Left lobe of liver (tissue), 2 donors: ENCODE results near the gene KCMF1. TPM values are rescaled to one million over a fixed set of nuclear protein-coding genes. Genes with fewer than 3 reads are reported as not detected.

Experiments used
- ATAC-seq: fragments of 200-7000 bp; cut with Tn5 transposase; one replicate; pipeline ENCODE4 v1.9.1; 2020; ENCODE audit warnings: mild to moderate bottlenecking, moderate library complexity
- DNase-seq: peaks from one replicate; pipeline ENCODE4 v3.0.0-alpha.2; 2020; ENCODE audit warnings: low spot score
- total RNA-seq: library from RNA; stranded (reverse); gene quantifications from one replicate; pipeline ENCODE4 v1.2.1, GENCODE V29; 2021
- donor health status: DM: no; HTN: no; CAD: no; lungs with moderate emphysema.
- donor health status: DM: no; HTN: yes; CAD: no.

Gene KCMF1
- total RNA-seq, 1 donor from 2014 or later = 39.1 TPM

- DNase-seq = no peak
- no peak for ATAC-seq
Measured at GRCh38 chr2:84956334-84957297, 14.3 kb upstream of the KCMF1 start.

- ATAC-seq (no peak), DNase-seq (no peak)
Measured at GRCh38 chr2:84957771-84958134, 13.2 kb upstream of the KCMF1 start.

GRCh38 chr2:84958135-84959059, 12.6 kb upstream of the KCMF1 start:
- DNase-seq (no peak), ATAC-seq (peak; percentile 29)

- DNase-seq (no peak), ATAC-seq (no peak)
Measured at GRCh38 chr2:84959095-84959565, 11.8 kb upstream of the KCMF1 start.

- ATAC-seq (no peak), DNase-seq (no peak)
Measured at GRCh38 chr2:84959566-84960506, 11.1 kb upstream of the KCMF1 start.

GRCh38 chr2:84962917-84963316, 8.0 kb upstream of the KCMF1 start:
- no peak for DNase-seq
- no peak for ATAC-seq

- no peak for DNase-seq
Measured at GRCh38 chr2:84963323-84963691, 7.7 kb upstream of the KCMF1 start.

GRCh38 chr2:84963692-84964405, 7.1 kb upstream of the KCMF1 start:
- ATAC-seq (peak; percentile 94), DNase-seq (peak; percentile 71)

More at GRCh38 chr2:84963323-84963691, 7.7 kb upstream of the KCMF1 start:
- no peak for ATAC-seq

GRCh38 chr2:84964406-84965191, 6.4 kb upstream of the KCMF1 start:
- DNase-seq (no peak), ATAC-seq (peak; percentile 29)

GRCh38 chr2:84965192-84965516, 5.8 kb upstream of the KCMF1 start:
- DNase-seq (no peak), ATAC-seq (no peak)

- no peak for DNase-seq
- no peak for ATAC-seq
Measured at GRCh38 chr2:84965827-84966226, 5.1 kb upstream of the KCMF1 start.

GRCh38 chr2:84966731-84967130, 4.2 kb upstream of the KCMF1 start:
- no peak for ATAC-seq

GRCh38 chr2:84969511-84970209, 1.3 kb upstream of the KCMF1 start:
- ATAC-seq (no peak), DNase-seq (no peak)

More at GRCh38 chr2:84966731-84967130, 4.2 kb upstream of the KCMF1 start:
- no peak for DNase-seq

- peak; percentile 66 for ATAC-seq
- peak; percentile 74 for DNase-seq
Measured at GRCh38 chr2:84970210-84970867, 622 bp upstream of the KCMF1 start.

- peak; percentile 71 for DNase-seq
- ATAC-seq = peak; percentile 55
Measured at GRCh38 chr2:84971510-84972206, 697 bp downstream of the KCMF1 start.

- DNase-seq = no peak
- no peak for ATAC-seq
Measured at GRCh38 chr2:84972207-84972783, 1.3 kb downstream of the KCMF1 start.

GRCh38 chr2:84972932-84973331, 2.0 kb downstream of the KCMF1 start:
- ATAC-seq = no peak

More at GRCh38 chr2:84972932-84973331, 2.0 kb downstream of the KCMF1 start:
- DNase-seq = no peak
